AG20443 (cell line): ENCODE results near the gene SFT2D1.
"Not testable (repeated sequence)": the region's sequence is repeated elsewhere in the genome, so short reads cannot be mapped to it uniquely, and the experiment has no call there.

Experiments used
- DNase-seq: peaks from one replicate; pipeline ENCODE4 v3.0.0; 2012; ENCODE audit warnings: low spot score, mixed read lengths

Gene SFT2D1

GRCh38 chr6:166342349-166343149, at the start of gene SFT2D1:
Gene SFT2D1, minus strand, starts transcription at chr6:166342545. Its CDS starts 64 bp downstream, at chr6:166342481.
- peak; percentile 98 for DNase-seq

GRCh38 chr6:166389119-166389518, 46.8 kb upstream of the SFT2D1 start:
- no peak for DNase-seq

- no peak for DNase-seq
Observed at GRCh38 chr6:166388290-166389004, 46.1 kb upstream of the SFT2D1 start.

- DNase-seq: no peak
Observed at GRCh38 chr6:166387642-166388289, 45.4 kb upstream of the SFT2D1 start.

- not testable (repeated sequence) for DNase-seq
Observed at GRCh38 chr6:166387098-166387497, 44.8 kb upstream of the SFT2D1 start.

- DNase-seq: no peak
Observed at GRCh38 chr6:166386111-166386510, 43.8 kb upstream of the SFT2D1 start.

GRCh38 chr6:166383802-166384363, 41.5 kb upstream of the SFT2D1 start:
- DNase-seq: not testable (repeated sequence)

- peak; percentile 98 for DNase-seq
Observed at GRCh38 chr6:166382933-166383801, 40.8 kb upstream of the SFT2D1 start, which contains the start of gene MPC1. Gene MPC1, minus strand, starts transcription at chr6:166382940. Its CDS starts 64 bp downstream, at chr6:166382876.

- no peak for DNase-seq
Observed at GRCh38 chr6:166382500-166382932, 40.2 kb upstream of the SFT2D1 start.

- peak; percentile 75 for DNase-seq
Observed at GRCh38 chr6:166381733-166382499, 39.6 kb upstream of the SFT2D1 start.

GRCh38 chr6:166381381-166381732, 39.0 kb upstream of the SFT2D1 start:
- no peak for DNase-seq

GRCh38 chr6:166379800-166380199, 37.5 kb upstream of the SFT2D1 start:
- DNase-seq: no peak

- no peak for DNase-seq
Observed at GRCh38 chr6:166379103-166379586, 36.8 kb upstream of the SFT2D1 start.

- no peak for DNase-seq
Observed at GRCh38 chr6:166377721-166378120, 35.4 kb upstream of the SFT2D1 start.

- DNase-seq: no peak
Observed at GRCh38 chr6:166375013-166375412, 32.7 kb upstream of the SFT2D1 start.

- DNase-seq: no peak
Observed at GRCh38 chr6:166370489-166370888, 28.1 kb upstream of the SFT2D1 start.

GRCh38 chr6:166369782-166370181, 27.4 kb upstream of the SFT2D1 start:
- DNase-seq: no peak

GRCh38 chr6:166366921-166367320, 24.6 kb upstream of the SFT2D1 start:
- no peak for DNase-seq

- DNase-seq: no peak
Observed at GRCh38 chr6:166365806-166366205, 23.5 kb upstream of the SFT2D1 start.

GRCh38 chr6:166365221-166365620, 22.9 kb upstream of the SFT2D1 start:
- peak; percentile 72 for DNase-seq
